GM20000 (cell line): ENCODE results near the gene TIGD2.

Source experiments
- DNase-seq: peaks from one replicate; pipeline ENCODE4 v3.0.0; 2012; ENCODE audit warnings: low spot score
- TF ChIP-seq, protein P1 (sequence below): IDR thresholded peaks from 2 replicates; pipeline ENCODE4 v1.5.1; 2012; ENCODE audit warnings: mild to moderate bottlenecking, control low read depth; ENCODE audit errors: extremely low read depth, missing control alignments

TIGD2 gene

DNA sequence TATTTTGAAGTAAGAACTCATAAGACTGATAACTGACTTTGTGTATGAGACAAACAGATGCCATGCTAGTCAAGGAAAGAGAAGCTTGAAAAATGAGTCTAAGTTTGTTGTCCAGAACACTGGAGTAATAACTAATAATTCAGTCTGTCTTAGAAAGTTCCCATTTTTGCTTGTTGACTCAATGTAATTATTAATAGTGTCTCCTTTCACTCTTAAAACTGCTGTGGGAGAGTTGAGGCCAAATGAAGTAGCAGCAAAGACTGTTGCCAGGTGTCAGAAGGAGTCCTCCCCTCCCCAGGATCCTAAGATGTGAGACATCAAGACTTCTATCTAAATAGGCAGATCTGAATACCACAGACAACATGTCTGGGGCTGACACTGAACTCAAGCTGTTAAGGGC lies 33.6 kb upstream of the TIGD2 start:
- TF ChIP-seq, protein P1, sequence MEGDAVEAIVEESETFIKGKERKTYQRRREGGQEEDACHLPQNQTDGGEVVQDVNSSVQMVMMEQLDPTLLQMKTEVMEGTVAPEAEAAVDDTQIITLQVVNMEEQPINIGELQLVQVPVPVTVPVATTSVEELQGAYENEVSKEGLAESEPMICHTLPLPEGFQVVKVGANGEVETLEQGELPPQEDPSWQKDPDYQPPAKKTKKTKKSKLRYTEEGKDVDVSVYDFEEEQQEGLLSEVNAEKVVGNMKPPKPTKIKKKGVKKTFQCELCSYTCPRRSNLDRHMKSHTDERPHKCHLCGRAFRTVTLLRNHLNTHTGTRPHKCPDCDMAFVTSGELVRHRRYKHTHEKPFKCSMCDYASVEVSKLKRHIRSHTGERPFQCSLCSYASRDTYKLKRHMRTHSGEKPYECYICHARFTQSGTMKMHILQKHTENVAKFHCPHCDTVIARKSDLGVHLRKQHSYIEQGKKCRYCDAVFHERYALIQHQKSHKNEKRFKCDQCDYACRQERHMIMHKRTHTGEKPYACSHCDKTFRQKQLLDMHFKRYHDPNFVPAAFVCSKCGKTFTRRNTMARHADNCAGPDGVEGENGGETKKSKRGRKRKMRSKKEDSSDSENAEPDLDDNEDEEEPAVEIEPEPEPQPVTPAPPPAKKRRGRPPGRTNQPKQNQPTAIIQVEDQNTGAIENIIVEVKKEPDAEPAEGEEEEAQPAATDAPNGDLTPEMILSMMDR = no peak
- no peak for DNase-seq

DNA sequence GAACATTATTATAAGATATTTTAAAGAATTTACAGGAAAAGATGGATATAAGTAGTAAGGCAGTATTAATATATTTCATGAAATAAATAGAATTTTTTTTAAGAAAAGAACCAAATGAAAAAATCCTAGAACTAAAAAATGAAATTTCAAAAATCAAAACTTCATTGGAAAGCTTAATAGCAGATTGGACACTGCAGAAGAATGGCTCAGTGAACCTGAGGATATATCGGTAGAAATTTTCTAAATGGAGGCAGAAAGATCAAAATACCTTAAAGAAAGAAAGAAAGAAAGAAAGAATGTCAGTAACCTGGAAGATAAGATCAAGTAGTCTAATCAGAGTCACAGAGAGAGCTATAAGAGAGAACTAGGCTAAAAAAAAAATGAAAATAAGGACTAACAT lies 33.0 kb upstream of the TIGD2 start:
- no peak for DNase-seq
- TF ChIP-seq, protein P1 = no peak

DNA sequence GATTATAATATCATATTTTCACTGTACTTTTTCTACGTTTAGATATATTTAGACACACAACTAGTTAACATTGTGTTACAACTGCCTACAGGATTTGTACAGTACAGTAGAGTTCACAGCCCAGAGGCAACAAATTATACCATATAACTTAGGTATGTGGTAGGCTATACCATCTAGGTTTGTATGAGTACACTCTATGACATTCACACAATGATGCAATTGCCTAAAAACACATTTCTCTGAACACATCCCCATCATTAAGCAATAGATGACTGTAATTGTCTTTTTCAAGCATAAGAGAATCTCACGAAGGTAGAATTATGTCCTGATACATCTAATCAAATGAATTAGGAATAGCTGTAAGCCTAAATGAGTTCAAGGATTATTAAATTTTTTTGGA lies 12.3 kb upstream of the TIGD2 start:
- TF ChIP-seq, protein P1 = no peak
- no peak for DNase-seq

DNA sequence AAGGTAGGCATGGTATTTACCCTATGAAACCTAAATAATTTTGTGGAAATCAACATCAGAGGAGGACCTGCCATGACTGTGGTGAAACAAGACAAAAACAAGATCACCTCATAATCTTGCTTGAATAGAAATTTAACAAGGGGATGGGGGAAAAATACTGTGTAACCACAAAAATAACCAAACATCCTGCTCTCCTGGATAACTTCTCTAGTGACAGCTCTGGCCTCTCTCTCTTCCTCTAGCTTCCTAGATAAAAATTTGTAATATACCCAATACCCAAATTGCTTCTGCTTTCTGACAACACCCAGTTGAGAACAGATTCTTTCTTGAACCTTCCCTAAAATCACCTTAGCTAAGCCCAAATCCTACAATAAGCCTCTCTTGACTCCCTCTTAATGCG lies 11.9 kb upstream of the TIGD2 start:
- DNase-seq = no peak
- TF ChIP-seq, protein P1 = no peak

DNA sequence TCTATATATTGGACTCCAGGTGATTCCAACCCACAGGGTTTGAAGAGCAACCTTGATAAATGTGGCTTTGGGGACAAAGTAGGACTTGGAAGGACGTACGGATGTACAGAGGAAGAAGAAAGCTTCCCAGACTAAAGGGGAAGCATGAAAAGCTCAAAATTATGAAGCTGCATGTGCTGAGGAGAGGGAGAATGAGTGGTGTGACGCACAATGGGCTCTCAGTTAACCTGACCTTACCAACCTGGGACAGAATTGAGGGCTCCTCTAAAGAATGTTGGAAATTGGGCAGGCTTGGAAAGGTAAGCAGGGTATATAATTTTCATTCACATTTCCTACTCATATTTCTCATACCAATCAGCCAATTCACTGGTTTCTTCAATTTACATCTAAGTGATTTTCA lies 10.5 kb upstream of the TIGD2 start:
- DNase-seq = no peak
- TF ChIP-seq, protein P1 = no peak

DNA sequence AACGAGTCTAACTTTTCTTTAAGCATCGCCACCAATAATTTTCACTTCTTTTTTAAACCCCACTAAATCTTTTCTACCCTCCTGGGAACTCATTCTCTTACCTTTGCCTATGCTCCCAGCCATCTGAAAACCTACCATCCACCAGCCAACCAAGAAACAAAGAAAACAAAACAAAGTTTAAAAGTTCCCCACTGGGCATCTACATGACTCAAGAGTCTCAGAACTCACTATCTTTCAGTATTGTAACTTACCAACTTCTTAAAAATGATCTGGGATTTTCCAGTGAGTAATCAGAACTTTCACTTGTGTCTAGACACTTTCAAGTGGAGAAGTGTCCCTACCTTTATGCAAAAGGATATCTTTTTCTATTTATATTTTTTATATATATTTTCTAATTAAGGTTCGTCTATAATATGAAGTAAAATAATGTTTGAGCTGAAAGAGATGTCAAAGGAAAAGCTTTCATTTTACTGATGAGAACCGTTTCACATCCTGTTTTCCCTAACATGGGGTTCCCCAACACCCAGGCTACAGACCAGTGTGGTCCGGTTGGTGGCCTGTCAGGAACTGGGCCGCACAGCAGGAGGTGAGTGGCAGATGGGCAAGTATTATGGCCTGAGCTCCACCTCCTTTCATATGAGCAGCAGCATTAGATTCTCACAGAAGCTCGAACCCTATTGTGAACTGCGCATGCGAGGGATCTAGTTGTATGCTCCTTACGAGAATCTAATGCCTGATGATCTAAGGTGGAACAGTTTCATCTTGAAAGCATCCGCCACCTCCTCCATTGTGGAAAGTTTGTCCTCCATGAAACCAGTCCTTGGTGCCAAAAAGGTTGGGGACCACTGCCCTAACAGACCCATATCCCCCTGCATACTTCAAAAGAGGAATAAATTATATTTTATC lies 9.8 kb upstream of the TIGD2 start:
- DNase-seq = peak; percentile 63
- TF ChIP-seq, protein P1 = no peak

DNA sequence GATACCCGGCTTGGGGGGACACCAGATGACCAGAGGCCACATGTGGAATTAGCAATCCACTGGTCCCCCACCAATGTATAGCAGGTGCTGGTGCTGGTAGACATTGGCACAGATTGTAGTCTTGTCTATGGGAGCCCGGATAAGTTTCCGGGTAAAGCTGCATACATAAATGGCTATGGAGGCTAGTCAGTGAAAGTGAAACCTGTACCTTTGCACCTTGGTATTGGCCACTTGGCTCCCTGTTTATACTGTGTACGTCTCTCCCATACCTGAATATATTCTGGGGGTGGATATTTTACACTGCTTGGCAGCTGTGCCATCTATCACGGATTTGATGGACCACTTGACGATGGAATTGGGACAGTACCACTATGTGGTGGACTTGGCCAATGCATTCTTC lies 5.6 kb upstream of the TIGD2 start:
- TF ChIP-seq, protein P1 = no peak
- no peak for DNase-seq
